ENCODE data around the gene CLSTN2. TPM values are rescaled to one million over a fixed set of nuclear protein-coding genes. Genes with fewer than 3 reads are reported as not detected.

The CLSTN2 gene
- total RNA-seq, 1 donor from 2014 or later, result 143 TPM

DNA sequence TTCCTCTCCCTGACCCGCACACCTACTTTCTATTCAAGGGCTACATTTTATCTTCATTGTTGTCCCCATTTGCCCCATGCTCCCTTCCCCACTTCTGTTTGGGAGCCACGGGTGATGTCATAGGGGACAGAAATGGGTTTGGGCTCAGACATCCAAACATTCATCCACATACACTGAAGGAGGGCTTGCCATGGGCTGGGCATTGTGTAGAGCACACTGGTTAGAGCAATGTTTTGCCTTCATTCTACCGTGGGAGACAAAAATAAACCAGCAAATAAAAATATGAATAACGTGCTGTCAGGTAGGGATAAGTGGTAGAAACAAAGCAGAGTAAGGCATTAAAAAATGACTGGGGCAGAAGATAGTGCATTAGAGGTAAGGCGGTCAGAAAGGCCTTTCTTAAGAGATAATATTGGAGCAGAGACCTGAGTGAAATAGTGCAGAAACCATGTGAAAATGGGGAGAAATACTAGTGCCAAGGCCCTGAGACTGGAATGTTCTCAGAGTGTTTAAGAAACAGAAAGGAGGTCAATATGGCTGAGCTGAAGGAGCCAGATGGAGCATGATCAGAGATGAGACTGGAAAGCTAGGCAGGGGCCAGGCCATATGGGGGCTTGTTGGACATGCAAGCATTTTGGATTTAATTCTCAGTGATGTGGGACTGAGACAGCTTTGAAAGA, 40.9 kb upstream of the CLSTN2 start:
- H3K27me3 Mint-ChIP-seq (ENCODE audit: unreplicated experiment), result peaks cover 41% of the 10 kb centered on the region
- no peaks in the 10 kb centered on the region for H3K36me3 Mint-ChIP-seq (ENCODE audit: unreplicated experiment)
- TF ChIP-seq, protein P1, sequence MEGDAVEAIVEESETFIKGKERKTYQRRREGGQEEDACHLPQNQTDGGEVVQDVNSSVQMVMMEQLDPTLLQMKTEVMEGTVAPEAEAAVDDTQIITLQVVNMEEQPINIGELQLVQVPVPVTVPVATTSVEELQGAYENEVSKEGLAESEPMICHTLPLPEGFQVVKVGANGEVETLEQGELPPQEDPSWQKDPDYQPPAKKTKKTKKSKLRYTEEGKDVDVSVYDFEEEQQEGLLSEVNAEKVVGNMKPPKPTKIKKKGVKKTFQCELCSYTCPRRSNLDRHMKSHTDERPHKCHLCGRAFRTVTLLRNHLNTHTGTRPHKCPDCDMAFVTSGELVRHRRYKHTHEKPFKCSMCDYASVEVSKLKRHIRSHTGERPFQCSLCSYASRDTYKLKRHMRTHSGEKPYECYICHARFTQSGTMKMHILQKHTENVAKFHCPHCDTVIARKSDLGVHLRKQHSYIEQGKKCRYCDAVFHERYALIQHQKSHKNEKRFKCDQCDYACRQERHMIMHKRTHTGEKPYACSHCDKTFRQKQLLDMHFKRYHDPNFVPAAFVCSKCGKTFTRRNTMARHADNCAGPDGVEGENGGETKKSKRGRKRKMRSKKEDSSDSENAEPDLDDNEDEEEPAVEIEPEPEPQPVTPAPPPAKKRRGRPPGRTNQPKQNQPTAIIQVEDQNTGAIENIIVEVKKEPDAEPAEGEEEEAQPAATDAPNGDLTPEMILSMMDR (IDR thresholded peaks at IDR 0.05), result no peak
- no peak overlapping the region for H3K27ac Mint-ChIP-seq (ENCODE audit: unreplicated experiment)
- H3K4me1 Mint-ChIP-seq (ENCODE audit: unreplicated experiment), result no peaks in the 10 kb centered on the region
- H3K4me3 Mint-ChIP-seq (ENCODE audit: unreplicated experiment), result no peak overlapping the region
- no peak for DNase-seq (ENCODE audit: extremely low spot score, unreplicated experiment)
- H3K9me3 Mint-ChIP-seq (ENCODE audit: unreplicated experiment), result no peaks in the 10 kb centered on the region

- Mint-ChIP-seq H3K36me3 (ENCODE audit: unreplicated experiment) (no peaks in the 10 kb centered on the region), H3K4me1 (ENCODE audit: unreplicated experiment) (no peaks in the 10 kb centered on the region), H3K27ac (ENCODE audit: unreplicated experiment) (no peak overlapping the region), H3K27me3 (ENCODE audit: unreplicated experiment) (peaks cover 45% of the 10 kb centered on the region), H3K9me3 (ENCODE audit: unreplicated experiment) (peaks cover 4% of the 10 kb centered on the region), H3K4me3 (ENCODE audit: unreplicated experiment) (no peak overlapping the region)
- DNase-seq (ENCODE audit: extremely low spot score, unreplicated experiment), result no peak
- TF ChIP-seq, protein P1 (IDR thresholded peaks at IDR 0.05), result no peak
Observed at GRCh38 chr3:139894643-139894989, 40.4 kb upstream of the CLSTN2 start.

GRCh38 chr3:139897759-139898158, 37.2 kb upstream of the CLSTN2 start:
- no peak for DNase-seq (ENCODE audit: extremely low spot score, unreplicated experiment)
- Mint-ChIP-seq H3K36me3 (ENCODE audit: unreplicated experiment) (no peaks in the 10 kb centered on the region), H3K9me3 (ENCODE audit: unreplicated experiment) (peaks cover 10% of the 10 kb centered on the region), H3K27ac (ENCODE audit: unreplicated experiment) (no peak overlapping the region), H3K4me3 (ENCODE audit: unreplicated experiment) (no peak overlapping the region), H3K27me3 (ENCODE audit: unreplicated experiment) (peaks cover 60% of the 10 kb centered on the region), H3K4me1 (ENCODE audit: unreplicated experiment) (no peaks in the 10 kb centered on the region)
- TF ChIP-seq, protein P1 (IDR thresholded peaks at IDR 0.05), result no peak

DNA sequence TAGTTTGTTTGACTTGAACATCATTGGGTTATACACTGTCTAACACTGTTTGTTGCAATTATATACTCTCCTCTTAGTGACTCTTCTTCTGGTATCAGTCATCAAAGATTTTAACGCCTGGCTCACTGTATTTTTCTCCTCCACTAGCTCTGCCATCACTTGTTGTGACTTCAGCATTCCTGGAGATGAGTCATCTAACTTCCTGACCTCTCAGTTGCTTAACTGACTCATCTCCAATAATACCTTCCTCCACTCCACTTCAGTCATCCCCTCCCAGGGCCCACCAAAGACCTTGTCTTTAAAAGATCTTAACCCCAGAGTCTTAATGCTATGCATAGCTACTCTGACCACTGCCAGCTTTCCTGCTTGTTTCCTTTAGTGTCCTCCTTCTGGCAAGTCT, 28.6 kb upstream of the CLSTN2 start:
- TF ChIP-seq, protein P1 (IDR thresholded peaks at IDR 0.05), result no peak
- Mint-ChIP-seq H3K27me3 (ENCODE audit: unreplicated experiment) (peaks cover 25% of the 10 kb centered on the region), H3K9me3 (ENCODE audit: unreplicated experiment) (no peaks in the 10 kb centered on the region)

GRCh38 chr3:139909811-139910210, 25.2 kb upstream of the CLSTN2 start:
- no peak for DNase-seq (ENCODE audit: extremely low spot score, unreplicated experiment)
- Mint-ChIP-seq H3K4me1 (ENCODE audit: unreplicated experiment) (no peaks in the 10 kb centered on the region), H3K27me3 (ENCODE audit: unreplicated experiment) (peaks cover 14% of the 10 kb centered on the region), H3K4me3 (ENCODE audit: unreplicated experiment) (no peak overlapping the region), H3K9me3 (ENCODE audit: unreplicated experiment) (no peaks in the 10 kb centered on the region), H3K36me3 (ENCODE audit: unreplicated experiment) (no peaks in the 10 kb centered on the region), H3K27ac (ENCODE audit: unreplicated experiment) (no peak overlapping the region)
- TF ChIP-seq, protein P1 (IDR thresholded peaks at IDR 0.05), result no peak

More for the DNA sequence above, 28.6 kb upstream of the CLSTN2 start:
- no peak overlapping the region for H3K27ac Mint-ChIP-seq (ENCODE audit: unreplicated experiment)
- no peak overlapping the region for H3K4me3 Mint-ChIP-seq (ENCODE audit: unreplicated experiment)
- no peaks in the 10 kb centered on the region for H3K4me1 Mint-ChIP-seq (ENCODE audit: unreplicated experiment)
- no peak for DNase-seq (ENCODE audit: extremely low spot score, unreplicated experiment)
- H3K36me3 Mint-ChIP-seq (ENCODE audit: unreplicated experiment), result no peaks in the 10 kb centered on the region

All from osteocyte (in vitro differentiated cells).